RKO (cell line): Measurements from ENCODE around the gene GABRR2.
"Not testable (repeated sequence)": the region's sequence is repeated elsewhere in the genome, so short reads cannot be mapped to it uniquely, and the experiment has no call there.

Source experiments
- DNase-seq: peaks from one replicate; pipeline ENCODE4 v3.0.0-alpha.2; 2016; ENCODE audit warnings: low spot score

GABRR2 gene

GRCh38 chr6:89257346-89257745 is 57.8 kb downstream of the GABRR2 start:
- no peak for DNase-seq

- no peak for DNase-seq
Measured at GRCh38 chr6:89255417-89255816, 59.7 kb downstream of the GABRR2 start.

- DNase-seq: no peak
Measured at GRCh38 chr6:89254569-89254968, 60.5 kb downstream of the GABRR2 start.

- no peak for DNase-seq
Measured at GRCh38 chr6:89252907-89253306, 62.2 kb downstream of the GABRR2 start.

GRCh38 chr6:89251976-89252375 is 63.1 kb downstream of the GABRR2 start:
- no peak for DNase-seq

- DNase-seq: no peak
Measured at GRCh38 chr6:89251170-89251569, 63.9 kb downstream of the GABRR2 start.

GRCh38 chr6:89250239-89250638 is 64.9 kb downstream of the GABRR2 start:
- DNase-seq: no peak

- DNase-seq: no peak
Measured at GRCh38 chr6:89244241-89244985, 70.7 kb downstream of the GABRR2 start.

GRCh38 chr6:89243331-89243629 is 71.8 kb downstream of the GABRR2 start:
- no peak for DNase-seq

GRCh38 chr6:89242574-89243330 is 72.3 kb downstream of the GABRR2 start:
- DNase-seq: peak; percentile 69

- DNase-seq: no peak
Measured at GRCh38 chr6:89239338-89239737, 75.8 kb downstream of the GABRR2 start.

- no peak for DNase-seq
Measured at GRCh38 chr6:89237158-89237557, 77.9 kb downstream of the GABRR2 start.

- DNase-seq: not testable (repeated sequence)
Measured at GRCh38 chr6:89233605-89234004, 81.5 kb downstream of the GABRR2 start.

GRCh38 chr6:89222712-89223039 is 92.4 kb downstream of the GABRR2 start:
- no peak for DNase-seq

GRCh38 chr6:89221971-89222711 is 93.0 kb downstream of the GABRR2 start:
- DNase-seq: no peak

GRCh38 chr6:89221129-89221528 is 94.0 kb downstream of the GABRR2 start:
- no peak for DNase-seq

GRCh38 chr6:89217299-89217910 is 97.7 kb downstream of the GABRR2 start, which contains the start of gene GABRR1:
Gene GABRR1 (minus strand): TSS chr6:89217358. CDS start chr6:89217322, 36 bp downstream.
- no peak for DNase-seq

- DNase-seq: no peak
Measured at GRCh38 chr6:89216411-89216810, 98.7 kb downstream of the GABRR2 start.

- no peak for DNase-seq
Measured at GRCh38 chr6:89215391-89215790, 99.7 kb downstream of the GABRR2 start.

GRCh38 chr6:89214197-89214596 is 100.9 kb downstream of the GABRR2 start:
- no peak for DNase-seq

- no peak for DNase-seq
Measured at GRCh38 chr6:89212472-89212871, 102.6 kb downstream of the GABRR2 start.

- peak; percentile 6 for DNase-seq
Measured at GRCh38 chr6:89209457-89209856, 105.6 kb downstream of the GABRR2 start.

- no peak for DNase-seq
Measured at GRCh38 chr6:89208551-89208950, 106.5 kb downstream of the GABRR2 start.
